ENCODE measurements around the gene UHMK1.

GRCh38 chr1:162562470-162562828 is 64.8 kb downstream of the UHMK1 start:
- TF ChIP-seq TCF7L2 (IDR thresholded peaks at IDR 0.05; ENCODE audit: borderline replicate concordance, extremely low read depth, insufficient read depth, insufficient read length) = no peak
- TF ChIP-seq POLR2A (IDR thresholded peaks at IDR 0.05; ENCODE audit: borderline replicate concordance, extremely low read depth, insufficient read depth, insufficient read length) = no peak
- TF ChIP-seq, protein P1, sequence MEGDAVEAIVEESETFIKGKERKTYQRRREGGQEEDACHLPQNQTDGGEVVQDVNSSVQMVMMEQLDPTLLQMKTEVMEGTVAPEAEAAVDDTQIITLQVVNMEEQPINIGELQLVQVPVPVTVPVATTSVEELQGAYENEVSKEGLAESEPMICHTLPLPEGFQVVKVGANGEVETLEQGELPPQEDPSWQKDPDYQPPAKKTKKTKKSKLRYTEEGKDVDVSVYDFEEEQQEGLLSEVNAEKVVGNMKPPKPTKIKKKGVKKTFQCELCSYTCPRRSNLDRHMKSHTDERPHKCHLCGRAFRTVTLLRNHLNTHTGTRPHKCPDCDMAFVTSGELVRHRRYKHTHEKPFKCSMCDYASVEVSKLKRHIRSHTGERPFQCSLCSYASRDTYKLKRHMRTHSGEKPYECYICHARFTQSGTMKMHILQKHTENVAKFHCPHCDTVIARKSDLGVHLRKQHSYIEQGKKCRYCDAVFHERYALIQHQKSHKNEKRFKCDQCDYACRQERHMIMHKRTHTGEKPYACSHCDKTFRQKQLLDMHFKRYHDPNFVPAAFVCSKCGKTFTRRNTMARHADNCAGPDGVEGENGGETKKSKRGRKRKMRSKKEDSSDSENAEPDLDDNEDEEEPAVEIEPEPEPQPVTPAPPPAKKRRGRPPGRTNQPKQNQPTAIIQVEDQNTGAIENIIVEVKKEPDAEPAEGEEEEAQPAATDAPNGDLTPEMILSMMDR (IDR thresholded peaks at IDR 0.05 in 2 of 3, conservative IDR thresholded peaks at IDR 0.05 in 1 of 3; ENCODE audit: borderline replicate concordance in 1 of 3, insufficient read depth in 1 of 3, low read depth in 2 of 3, low read length in 2 of 3) = no peak
- no peak for TF ChIP-seq POLR2AphosphoS5 (IDR thresholded peaks at IDR 0.05; ENCODE audit: low read depth, low read length)
- no peak for TF ChIP-seq CEBPB (IDR thresholded peaks at IDR 0.05; ENCODE audit: low read depth)
- TF ChIP-seq, protein P2, sequence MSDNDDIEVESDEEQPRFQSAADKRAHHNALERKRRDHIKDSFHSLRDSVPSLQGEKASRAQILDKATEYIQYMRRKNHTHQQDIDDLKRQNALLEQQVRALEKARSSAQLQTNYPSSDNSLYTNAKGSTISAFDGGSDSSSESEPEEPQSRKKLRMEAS (IDR thresholded peaks at IDR 0.05) = no peak
- no peak for TF ChIP-seq EZH2 (IDR thresholded peaks at IDR 0.05)
- TF ChIP-seq YY1 (IDR thresholded peaks at IDR 0.05; ENCODE audit: extremely low read depth, insufficient replicate concordance, low read depth, low read length) = no peak
- TF ChIP-seq EGR1 (IDR thresholded peaks at IDR 0.05; ENCODE audit: low read depth) = no peak
- TF ChIP-seq SIN3A (IDR thresholded peaks at IDR 0.05; ENCODE audit: low read depth) = no peak
- TF ChIP-seq RAD21 (IDR thresholded peaks at IDR 0.05; ENCODE audit: low read depth) = no peak

Data from HCT116 (cell line).